Colonic mucosa (tissue), 4 donors: Measurements from ENCODE around the gene TSR1. TPM values are rescaled to one million over a fixed set of nuclear protein-coding genes. Genes with fewer than 3 reads are reported as not detected.

ENCODE experiments used
- DNase-seq: peaks from one replicate; pipeline ENCODE4 v3.0.0-alpha.2; 2020
- H3K27ac ChIP-seq: fragments of 200-600 bp; one replicate; pipeline ENCODE4 v1.8.0; 2021
- H3K27me3 ChIP-seq: fragments of 200-600 bp; one replicate; pipeline ENCODE4 v1.8.0; 2021
- H3K36me3 ChIP-seq: fragments of 200-600 bp; one replicate; pipeline ENCODE4 v1.8.0; 2021
- H3K4me1 ChIP-seq: fragments of 200-600 bp; one replicate; pipeline ENCODE4 v1.8.0; 2021; ENCODE audit warnings: mild to moderate bottlenecking
- H3K4me3 ChIP-seq: fragments of 200-600 bp; one replicate; pipeline ENCODE4 v1.8.0; 2021
- H3K9ac ChIP-seq, 2 donors: one replicate each; pipeline ENCODE4 v1.7.0; 2013; ENCODE audit warnings: control low read depth in 2 of 2, low read depth in 2 of 2, low read length in 2 of 2
- H3K9me3 ChIP-seq: fragments of 200-600 bp; one replicate; pipeline ENCODE4 v1.8.0; 2021
- intact Hi-C: fragments of 100-400 bp; cut with DNase I; formaldehyde crosslinking; loops from one replicate; pipeline ENCODE4 v1.14.1; 2022
- total RNA-seq, 2 donors: library from RNA; stranded (reverse); fragmentation: NEBNext Ultra II Directional in 1 of 2; extraction: Animal tissue kit (Norgen Biotek cat#: 25700) in 1 of 2; gene quantifications; one replicate each; pipeline ENCODE4 v1.2.1, GENCODE V29; 2021
- TF ChIP-seq, protein P1 (sequence below): fragments of 200-600 bp; IDR thresholded peaks from one replicate; pipeline ENCODE4 v1.8.0; 2022; ENCODE audit warnings: antibody characterized with exemption, mild to moderate bottlenecking
- donor health status: healthy.
- donor health status: DM: no; HTN: no; CAD: no.
- donor health status: DM: no; HTN: no; CAD: no.

Gene TSR1
- total RNA-seq: 10 to 100 TPM; 13.7 to 28.5 TPM

DNA sequence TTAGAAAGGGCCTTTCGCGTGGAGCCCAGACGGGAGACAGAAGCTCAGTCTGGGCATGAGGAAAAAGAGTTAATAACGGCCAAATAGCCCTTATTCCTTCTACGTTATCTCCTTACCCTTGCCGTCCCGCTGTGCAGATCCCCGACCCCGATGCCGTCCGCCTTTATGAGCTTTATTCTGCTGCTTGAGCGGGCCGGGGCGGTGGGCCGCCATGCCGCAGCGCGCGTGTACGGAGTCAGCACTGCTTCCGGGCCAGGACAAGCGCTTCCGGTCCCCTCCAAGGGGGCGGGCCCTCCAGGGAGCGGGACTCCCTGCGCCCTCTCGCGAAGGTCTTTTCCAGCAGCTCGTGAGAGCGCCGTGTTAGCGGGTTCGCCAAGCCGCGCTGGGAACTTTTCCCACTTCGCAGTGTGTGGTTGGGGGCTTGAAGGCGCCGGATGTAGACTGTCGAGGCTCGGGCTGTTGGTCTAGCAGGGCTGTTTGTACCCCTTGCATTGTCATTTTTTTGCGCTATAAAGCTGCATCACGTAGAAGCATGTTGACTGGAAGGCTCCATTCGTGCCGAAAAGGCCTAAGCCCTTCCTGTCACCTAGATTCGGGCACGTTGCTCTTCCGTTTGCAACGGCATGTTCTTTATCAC lies at the start of gene TSR1:
TSR1 (minus strand) TSS at position 243 of the 637 bp plus-strand sequence; CDS start at position 213, 30 bp downstream.
- Histone ChIP-seq H3K27ac (peak within 1 kb of the TSS; percentile 83), H3K4me3 (peak within 1 kb of the TSS; percentile 64), H3K27me3 (no peaks in the 10 kb centered on the region), H3K9me3 (no peaks in the 10 kb centered on the region), H3K9ac (peak within 1 kb of the TSS; percentile 90 to 95), H3K4me1 (peaks cover 5% of the 10 kb centered on the region), H3K36me3 (peaks cover 7% of the 10 kb centered on the region)
- TF ChIP-seq, protein P1, sequence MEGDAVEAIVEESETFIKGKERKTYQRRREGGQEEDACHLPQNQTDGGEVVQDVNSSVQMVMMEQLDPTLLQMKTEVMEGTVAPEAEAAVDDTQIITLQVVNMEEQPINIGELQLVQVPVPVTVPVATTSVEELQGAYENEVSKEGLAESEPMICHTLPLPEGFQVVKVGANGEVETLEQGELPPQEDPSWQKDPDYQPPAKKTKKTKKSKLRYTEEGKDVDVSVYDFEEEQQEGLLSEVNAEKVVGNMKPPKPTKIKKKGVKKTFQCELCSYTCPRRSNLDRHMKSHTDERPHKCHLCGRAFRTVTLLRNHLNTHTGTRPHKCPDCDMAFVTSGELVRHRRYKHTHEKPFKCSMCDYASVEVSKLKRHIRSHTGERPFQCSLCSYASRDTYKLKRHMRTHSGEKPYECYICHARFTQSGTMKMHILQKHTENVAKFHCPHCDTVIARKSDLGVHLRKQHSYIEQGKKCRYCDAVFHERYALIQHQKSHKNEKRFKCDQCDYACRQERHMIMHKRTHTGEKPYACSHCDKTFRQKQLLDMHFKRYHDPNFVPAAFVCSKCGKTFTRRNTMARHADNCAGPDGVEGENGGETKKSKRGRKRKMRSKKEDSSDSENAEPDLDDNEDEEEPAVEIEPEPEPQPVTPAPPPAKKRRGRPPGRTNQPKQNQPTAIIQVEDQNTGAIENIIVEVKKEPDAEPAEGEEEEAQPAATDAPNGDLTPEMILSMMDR: no peak
- DNase-seq: peak; percentile 93
- intact Hi-C loops: loop anchor here (5.0 kb wide), 1 partner anchor 34 kb away; the partner anchor contains the start of genes SMG6 and SRR

DNA sequence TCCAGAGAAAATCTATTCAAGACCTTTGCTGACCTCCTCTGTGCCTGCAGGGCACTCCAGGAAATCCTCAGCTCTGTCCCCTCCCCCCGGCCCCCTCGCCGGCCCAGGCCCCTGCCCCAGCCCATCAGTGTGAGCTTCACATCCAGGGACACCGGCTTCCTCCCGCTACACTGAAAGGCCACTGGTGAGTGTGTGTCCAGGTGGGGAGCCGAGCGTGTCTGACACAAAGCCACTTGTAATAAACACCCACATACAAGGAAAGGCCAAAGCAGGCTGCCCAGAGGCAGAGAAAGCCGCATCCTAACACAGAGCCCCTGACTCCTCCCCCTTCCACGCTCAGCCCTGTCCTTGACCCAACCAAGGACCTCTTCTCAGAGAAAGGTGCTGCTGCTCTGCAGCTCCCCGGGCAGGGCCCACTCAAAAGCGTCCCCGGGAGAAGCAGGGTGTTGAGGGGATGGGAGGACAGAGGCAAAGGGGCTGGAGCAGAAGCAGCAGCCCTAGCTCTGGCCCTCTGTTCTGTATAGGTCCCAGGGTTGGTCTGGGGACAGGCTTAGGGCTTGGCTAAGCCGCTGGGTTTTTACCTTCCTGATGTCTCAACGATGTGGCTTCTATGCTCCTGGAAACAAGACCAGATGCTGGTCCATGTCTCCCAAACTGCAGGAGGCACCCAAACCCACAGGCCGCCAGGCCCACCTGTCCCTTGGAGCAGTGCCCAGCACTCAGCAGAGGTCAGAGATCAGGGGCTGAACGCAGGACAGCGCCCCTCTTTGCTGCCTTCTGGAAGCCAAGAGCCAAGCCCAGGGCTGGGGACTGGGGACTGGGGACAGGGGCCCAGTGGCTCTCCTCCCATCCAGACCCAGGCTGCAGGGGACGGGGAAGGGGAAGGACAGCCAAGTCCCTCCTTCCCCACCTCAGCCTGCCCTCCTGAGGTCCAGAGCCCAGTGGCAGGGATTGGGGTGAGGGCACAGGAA lies 49.3 kb upstream of the TSR1 start:
- intact Hi-C loops: no loop called here
- H3K4me3 ChIP-seq: no peak overlapping the region

DNA sequence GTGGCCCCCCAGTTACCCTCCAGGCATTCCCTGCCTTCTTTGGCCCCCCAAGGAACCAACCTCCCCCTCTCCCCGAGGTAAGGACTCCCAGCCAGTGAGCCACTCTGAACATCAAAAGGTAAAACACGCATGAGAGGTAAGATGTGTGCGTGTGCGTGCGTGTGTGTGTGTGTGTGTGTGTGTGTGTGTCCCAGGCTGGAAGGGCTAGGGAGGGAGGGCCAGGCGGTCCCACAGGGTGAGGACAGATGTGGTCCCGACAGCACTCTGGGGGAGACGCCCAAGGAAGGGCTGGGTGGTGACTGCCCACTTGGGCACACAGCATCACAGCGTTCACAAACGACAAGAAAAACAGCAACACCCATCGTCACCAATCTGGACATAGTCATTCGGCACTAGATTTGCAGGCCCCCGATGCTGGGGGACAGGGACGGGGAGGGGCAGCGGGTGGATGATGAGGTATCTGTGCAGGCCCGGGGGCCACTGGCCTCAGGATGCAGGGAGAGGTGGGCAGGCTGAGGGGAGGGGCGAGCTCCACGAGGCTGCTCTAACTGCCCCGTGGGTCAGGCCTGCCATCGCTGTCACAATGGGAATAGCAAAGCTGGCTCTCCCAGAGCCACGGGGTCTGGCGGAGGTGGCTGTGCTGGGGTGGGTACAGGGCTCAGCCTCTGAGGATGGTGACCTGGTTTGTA lies 48.3 kb upstream of the TSR1 start:
- intact Hi-C loops: no loop called here

More for the DNA sequence above, 49.3 kb upstream of the TSR1 start:
- Histone ChIP-seq H3K36me3 (peaks cover 8% of the 10 kb centered on the region), H3K9me3 (no peaks in the 10 kb centered on the region), H3K9ac (peak overlapping the region; percentile 8 to 56), H3K27ac (no peak overlapping the region), H3K4me1 (no peaks in the 10 kb centered on the region), H3K27me3 (no peaks in the 10 kb centered on the region)
- TF ChIP-seq, protein P1: no peak
- no peak for DNase-seq

DNA sequence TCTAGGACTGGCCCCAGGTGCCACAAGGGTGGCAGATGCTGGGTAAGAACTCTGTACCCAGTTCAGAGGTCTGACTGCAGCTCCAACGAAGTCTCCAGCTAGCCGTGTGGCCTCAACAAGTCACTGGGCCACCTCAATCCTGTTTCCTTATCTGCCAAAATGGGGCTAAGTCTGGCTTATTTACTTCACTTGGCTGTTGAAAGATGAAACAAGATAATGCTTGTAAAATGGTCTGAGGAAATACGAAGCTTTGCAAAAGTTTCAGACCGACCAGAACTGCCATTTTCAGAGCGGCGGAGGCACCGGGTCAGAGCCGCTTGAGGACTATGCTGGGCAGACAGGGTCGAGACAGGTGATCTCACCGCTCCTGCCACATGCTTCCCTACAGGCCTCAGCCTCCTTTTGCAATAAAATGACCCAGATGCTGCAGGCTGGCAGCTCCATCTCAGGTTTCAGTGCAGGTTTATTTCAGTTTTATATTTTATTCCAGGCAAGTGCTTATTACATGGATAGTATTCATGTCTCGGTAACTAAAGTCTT lies 47.4 kb upstream of the TSR1 start:
- peaks cover 8% of the 10 kb centered on the region for H3K36me3 ChIP-seq
- DNase-seq: no peak
- intact Hi-C loops: loop anchor here (2.0 kb wide), 1 partner anchor 31 kb away; no protein-coding TSS in a partner anchor
- H3K9me3 ChIP-seq: no peaks in the 10 kb centered on the region
- H3K9ac ChIP-seq: peak overlapping the region in 1 of 2 donors; percentile 14
- no peaks in the 10 kb centered on the region for H3K27me3 ChIP-seq
- H3K4me3 ChIP-seq: no peak overlapping the region
- no peaks in the 10 kb centered on the region for H3K4me1 ChIP-seq
- TF ChIP-seq, protein P1: no peak
- H3K27ac ChIP-seq: no peak overlapping the region

More for the DNA sequence above, 48.3 kb upstream of the TSR1 start:
- DNase-seq: no peak
- TF ChIP-seq, protein P1: no peak
- H3K4me3 ChIP-seq: no peak overlapping the region
- H3K4me1 ChIP-seq: no peaks in the 10 kb centered on the region
- H3K9ac ChIP-seq: no peak overlapping the region
- H3K36me3 ChIP-seq: peaks cover 8% of the 10 kb centered on the region
- no peak overlapping the region for H3K27ac ChIP-seq
- H3K27me3 ChIP-seq: no peaks in the 10 kb centered on the region
- no peaks in the 10 kb centered on the region for H3K9me3 ChIP-seq
